Stomach (tissue), 9 donors: ENCODE measurements around the gene EXOC4. TPM values are rescaled to one million over a fixed set of nuclear protein-coding genes. Genes with fewer than 3 reads are reported as not detected.

Experiments used
- DNase-seq, 2 donors: peaks; one replicate each; pipeline versions ENCODE4 v3.0.0 to v3.0.0-alpha.2; 2013 to 2019
- H3K27ac ChIP-seq, 5 donors: fragments of 200-600 bp in 4 of 5; sonication (generic) in 4 of 5; one replicate each; pipeline ENCODE4 v1.5.1; 2013 to 2019; ENCODE audit warnings: mild to moderate bottlenecking in 1 of 5, moderate library complexity in 1 of 5
- H3K27me3 ChIP-seq, 3 donors: fragments of 200-600 bp; sonication (generic); one replicate each; pipeline ENCODE4 v1.5.1; 2017 to 2019; ENCODE audit warnings: mixed run types in 1 of 3
- H3K36me3 ChIP-seq, 4 donors: fragments of 200-600 bp; sonication (generic); 1 replicate in 3 of 4; 2 replicates in 1 of 4; pipeline ENCODE4 v1.5.1; 2016 to 2019
- H3K4me1 ChIP-seq, 4 donors: fragments of 200-600 bp; sonication (generic); one replicate each; pipeline ENCODE4 v1.5.1; 2016 to 2019
- H3K4me3 ChIP-seq, 4 donors: fragments of 200-600 bp; sonication (generic) in 3 of 4; one replicate each; pipeline ENCODE4 v1.5.1; 2016 to 2019; ENCODE audit warnings: mild to moderate bottlenecking in 1 of 4
- H3K9me3 ChIP-seq, 4 donors: fragments of 200-600 bp; sonication (generic); one replicate each; pipeline ENCODE4 v1.5.1; 2016 to 2019
- EP300 ChIP-seq: sonication (generic); formaldehyde crosslinking; IDR thresholded peaks from one replicate; pipeline ENCODE4 v1.6.1; 2017; ENCODE audit warnings: antibody characterized with exemption
- POLR2A ChIP-seq, 4 donors: fragments of 450-650 bp; IDR thresholded peaks; one replicate each; pipeline ENCODE4 v1.6.1; 2016; ENCODE audit warnings: antibody characterized with exemption in 4 of 4, control low read depth in 2 of 4, mild to moderate bottlenecking in 1 of 4, moderate library complexity in 1 of 4
- POLR2AphosphoS5 ChIP-seq, 3 donors: sonication (generic); formaldehyde crosslinking; IDR thresholded peaks; one replicate each; pipeline ENCODE4 v1.6.1; 2016; ENCODE audit warnings: antibody characterized with exemption in 3 of 3
- WGBS, 5 donors: extraction: QIAGEN DNeasy Blood & Tissue Kit in 3 of 5; methylation state at CpG; one replicate each; pipeline versions ENCODE4 v1.1.5 to v1.1.7; 2013 to 2018; 5-methylcytosine and 5-hydroxymethylcytosine counted together
- intact Hi-C: fragments of 100-400 bp; cut with DNase I; formaldehyde crosslinking; loops from one replicate; pipeline ENCODE4 v1.15.1; 2023; ENCODE audit warnings: low total_unique reads
- polyA plus RNA-seq, 3 donors: library from polyadenylated mRNA; stranded (reverse); fragments of 200-250 nt; gene quantifications; one replicate each; pipeline ENCODE4 v1.2.3, GENCODE V29; 2013
- total RNA-seq, 5 donors: library from RNA; depleted of rRNA; stranded (reverse); fragments of >200 nt; gene quantifications; one replicate each; pipeline versions ENCODE4 v1.1.0 to v1.2.3, GENCODE V29; 2014 to 2016
- TF ChIP-seq, protein P1 (sequence below), 7 experiments: fragments of 450-650 bp in 4 of 7; fragments of 200-600 bp in 3 of 7; sonication (generic) in 3 of 7; IDR thresholded peaks; one replicate each; pipeline ENCODE4 v1.5.1; 2016 to 2019; ENCODE audit warnings: antibody characterized with exemption in 7 of 7, control low read depth in 2 of 7, mild to moderate bottlenecking in 1 of 7
- donor health status: healthy with polysubstance abuse.
- donor health status: Bipolar disorder and iron deficiency.
- donor health status: healthy.

Gene EXOC4
- total and polyA plus RNA-seq, 8 donors, result 14.1 to 339 (median 61.1) TPM

GRCh38 chr7:133564484-133564883, 311.6 kb downstream of the EXOC4 start:
- intact Hi-C loops, result no loop called here
- H3K9me3 ChIP-seq, result peaks cover 0 to 5% (median 0%) of the 10 kb centered on the region in 4 donors
- WGBS, 5 donors, result 92 to 98% (median 94%) methylated on average over 2 of the region's 2 CpGs
- H3K4me1 ChIP-seq, result no peaks in the 10 kb centered on the region
- H3K4me3 ChIP-seq, result no peak overlapping the region
- TF ChIP-seq, protein P1, sequence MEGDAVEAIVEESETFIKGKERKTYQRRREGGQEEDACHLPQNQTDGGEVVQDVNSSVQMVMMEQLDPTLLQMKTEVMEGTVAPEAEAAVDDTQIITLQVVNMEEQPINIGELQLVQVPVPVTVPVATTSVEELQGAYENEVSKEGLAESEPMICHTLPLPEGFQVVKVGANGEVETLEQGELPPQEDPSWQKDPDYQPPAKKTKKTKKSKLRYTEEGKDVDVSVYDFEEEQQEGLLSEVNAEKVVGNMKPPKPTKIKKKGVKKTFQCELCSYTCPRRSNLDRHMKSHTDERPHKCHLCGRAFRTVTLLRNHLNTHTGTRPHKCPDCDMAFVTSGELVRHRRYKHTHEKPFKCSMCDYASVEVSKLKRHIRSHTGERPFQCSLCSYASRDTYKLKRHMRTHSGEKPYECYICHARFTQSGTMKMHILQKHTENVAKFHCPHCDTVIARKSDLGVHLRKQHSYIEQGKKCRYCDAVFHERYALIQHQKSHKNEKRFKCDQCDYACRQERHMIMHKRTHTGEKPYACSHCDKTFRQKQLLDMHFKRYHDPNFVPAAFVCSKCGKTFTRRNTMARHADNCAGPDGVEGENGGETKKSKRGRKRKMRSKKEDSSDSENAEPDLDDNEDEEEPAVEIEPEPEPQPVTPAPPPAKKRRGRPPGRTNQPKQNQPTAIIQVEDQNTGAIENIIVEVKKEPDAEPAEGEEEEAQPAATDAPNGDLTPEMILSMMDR (IDR thresholded peaks at IDR 0.05), result no peak
- TF ChIP-seq POLR2A (IDR thresholded peaks at IDR 0.05) (no peak), POLR2AphosphoS5 (IDR thresholded peaks at IDR 0.05) (no peak), EP300 (no peak)
- no peaks in the 10 kb centered on the region for H3K27me3 ChIP-seq
- H3K27ac ChIP-seq, result no peak overlapping the region
- no peak for DNase-seq
- no peaks in the 10 kb centered on the region for H3K36me3 ChIP-seq

- Histone ChIP-seq H3K4me3 (no peak overlapping the region), H3K36me3 (no peaks in the 10 kb centered on the region), H3K9me3 (peaks cover 0 to 5% (median 0%) of the 10 kb centered on the region in 4 donors), H3K27me3 (no peaks in the 10 kb centered on the region), H3K4me1 (peaks cover 0 to 7% (median 0%) of the 10 kb centered on the region in 4 donors), H3K27ac (no peak overlapping the region)
- no peak for TF ChIP-seq EP300
- no peak for TF ChIP-seq POLR2AphosphoS5 (IDR thresholded peaks at IDR 0.05)
- TF ChIP-seq POLR2A (IDR thresholded peaks at IDR 0.05), result no peak
- TF ChIP-seq, protein P1 (IDR thresholded peaks at IDR 0.05), result no peak
- intact Hi-C loops, result no loop called here
- 74 to 85% (median 77%) methylated on average over 3 of the region's 3 CpGs for WGBS, 5 donors
- DNase-seq, result no peak
Observed at GRCh38 chr7:133568544-133568943, 315.7 kb downstream of the EXOC4 start.

- intact Hi-C loops, result no loop called here
- no peak for DNase-seq
Observed at GRCh38 chr7:133570321-133570720, 317.4 kb downstream of the EXOC4 start.

GRCh38 chr7:133571076-133571475, 318.2 kb downstream of the EXOC4 start:
- Histone ChIP-seq H3K27me3 (no peaks in the 10 kb centered on the region), H3K4me3 (no peak overlapping the region), H3K4me1 (peaks cover 0 to 7% (median 0%) of the 10 kb centered on the region in 4 donors), H3K36me3 (no peaks in the 10 kb centered on the region), H3K27ac (no peak overlapping the region), H3K9me3 (peaks cover 0 to 5% (median 0%) of the 10 kb centered on the region in 4 donors)
- DNase-seq, result no peak
- TF ChIP-seq, protein P1 (IDR thresholded peaks at IDR 0.05), result no peak
- TF ChIP-seq EP300 (no peak), POLR2AphosphoS5 (IDR thresholded peaks at IDR 0.05) (no peak), POLR2A (IDR thresholded peaks at IDR 0.05) (no peak)
- 73 to 92% (median 89%) methylated on average over 3 of the region's 3 CpGs for WGBS, 5 donors
- intact Hi-C loops, result no loop called here

More at GRCh38 chr7:133570321-133570720, 317.4 kb downstream of the EXOC4 start:
- H3K4me1 ChIP-seq, result peaks cover 0 to 7% (median 0%) of the 10 kb centered on the region in 4 donors
- H3K27me3 ChIP-seq, result no peaks in the 10 kb centered on the region
- H3K4me3 ChIP-seq, result no peak overlapping the region
- H3K9me3 ChIP-seq, result peaks cover 0 to 5% (median 0%) of the 10 kb centered on the region in 4 donors
- H3K27ac ChIP-seq, result no peak overlapping the region
- TF ChIP-seq POLR2A (IDR thresholded peaks at IDR 0.05) (no peak), POLR2AphosphoS5 (IDR thresholded peaks at IDR 0.05) (no peak), EP300 (no peak)
- TF ChIP-seq, protein P1 (IDR thresholded peaks at IDR 0.05), result no peak
- no peaks in the 10 kb centered on the region for H3K36me3 ChIP-seq
- 73 to 89% (median 78%) methylated on average over 3 of the region's 3 CpGs for WGBS, 5 donors
